HG03575 (cell line): ENCODE data around the gene CDK5RAP2.

Experiments used
- ATAC-seq: cut with Tn5 transposase; IDR thresholded peaks from one replicate; pipeline ENCODE4 v1.9.1; 2021; ENCODE audit not compliant: unreplicated experiment, insufficient number of reproducible peaks, low FRiP score; ENCODE audit errors: extremely low read depth

CDK5RAP2 gene

GRCh38 chr9:120449566-120449965 lies 130.4 kb downstream of the CDK5RAP2 start:
- no peak for ATAC-seq

- ATAC-seq, result no peak
Observed at GRCh38 chr9:120447959-120448500, 131.9 kb downstream of the CDK5RAP2 start.

- ATAC-seq, result no peak
Observed at GRCh38 chr9:120446671-120447070, 133.3 kb downstream of the CDK5RAP2 start.

- ATAC-seq, result no peak
Observed at GRCh38 chr9:120443976-120444375, 136.0 kb downstream of the CDK5RAP2 start.

GRCh38 chr9:120443489-120443888 lies 136.5 kb downstream of the CDK5RAP2 start:
- no peak for ATAC-seq

- no peak for ATAC-seq
Observed at GRCh38 chr9:120442308-120442995, 137.5 kb downstream of the CDK5RAP2 start.

GRCh38 chr9:120441426-120442307 lies 138.3 kb downstream of the CDK5RAP2 start:
- no peak for ATAC-seq

- no peak for ATAC-seq
Observed at GRCh38 chr9:120440791-120441190, 139.2 kb downstream of the CDK5RAP2 start.

GRCh38 chr9:120439926-120440325 lies 140.0 kb downstream of the CDK5RAP2 start:
- no peak for ATAC-seq

- no peak for ATAC-seq
Observed at GRCh38 chr9:120438836-120439546, 141.0 kb downstream of the CDK5RAP2 start.

- ATAC-seq, result no peak
Observed at GRCh38 chr9:120438111-120438510, 141.9 kb downstream of the CDK5RAP2 start.

GRCh38 chr9:120436983-120437475 lies 142.9 kb downstream of the CDK5RAP2 start:
- ATAC-seq, result no peak

- no peak for ATAC-seq
Observed at GRCh38 chr9:120436446-120436845, 143.5 kb downstream of the CDK5RAP2 start.

GRCh38 chr9:120435091-120435490 lies 144.9 kb downstream of the CDK5RAP2 start:
- no peak for ATAC-seq

- no peak for ATAC-seq
Observed at GRCh38 chr9:120434532-120434931, 145.4 kb downstream of the CDK5RAP2 start.

GRCh38 chr9:120433701-120434100 lies 146.3 kb downstream of the CDK5RAP2 start:
- no peak for ATAC-seq

GRCh38 chr9:120432600-120432999 lies 147.4 kb downstream of the CDK5RAP2 start:
- no peak for ATAC-seq

- ATAC-seq, result no peak
Observed at GRCh38 chr9:120431268-120431667, 148.7 kb downstream of the CDK5RAP2 start.

GRCh38 chr9:120424248-120424647 lies 155.7 kb downstream of the CDK5RAP2 start:
- ATAC-seq, result no peak
